Lung (tissue), 12 donors: Measurements from ENCODE around the gene ADAMTSL1. TPM values are rescaled to one million over a fixed set of nuclear protein-coding genes. Genes with fewer than 3 reads are reported as not detected.

ENCODE experiments used
- ATAC-seq: fragments of 200-7000 bp; cut with Tn5 transposase; one replicate; pipeline ENCODE4 v1.9.1; 2020; ENCODE audit warnings: moderate number of reproducible peaks; ENCODE audit not compliant: insufficient read depth, low FRiP score
- DNase-seq, 3 donors: peaks; one replicate each; pipeline ENCODE4 v3.0.0-alpha.2; 2013 to 2017
- H3K27ac ChIP-seq, 2 donors: one replicate each; pipeline ENCODE4 v1.5.1; 2013; ENCODE audit warnings: mild to moderate bottlenecking in 2 of 2, moderate library complexity in 2 of 2, control low read depth in 1 of 2, inconsistent platforms in 1 of 2, low read depth in 1 of 2, low read length in 1 of 2
- H3K27me3 ChIP-seq, 3 donors: one replicate each; pipeline ENCODE4 v1.5.1; 2013; ENCODE audit warnings: low read length in 2 of 3; ENCODE audit not compliant: control insufficient read depth in 3 of 3, insufficient read depth in 3 of 3
- H3K36me3 ChIP-seq, 4 donors: one replicate each; pipeline ENCODE4 v1.5.1; 2013; ENCODE audit warnings: low read length in 4 of 4, mild to moderate bottlenecking in 1 of 4, moderate library complexity in 1 of 4; ENCODE audit not compliant: control insufficient read depth in 4 of 4, insufficient read depth in 4 of 4
- H3K4me1 ChIP-seq, 5 donors: one replicate each; pipeline ENCODE4 v1.5.1; 2013; ENCODE audit warnings: low read length in 5 of 5, mild to moderate bottlenecking in 2 of 5, moderate library complexity in 1 of 5; ENCODE audit not compliant: control insufficient read depth in 5 of 5, insufficient read depth in 5 of 5
- H3K4me3 ChIP-seq: one replicate; pipeline ENCODE4 v1.5.1; 2013; ENCODE audit warnings: mild to moderate bottlenecking, control low read depth, moderate library complexity
- H3K9ac ChIP-seq, 2 donors: one replicate each; pipeline ENCODE4 v1.5.1; 2013; ENCODE audit warnings: low read length in 2 of 2, control low read depth in 1 of 2; ENCODE audit not compliant: insufficient read depth in 1 of 2
- H3K9me3 ChIP-seq, 4 donors: one replicate each; pipeline ENCODE4 v1.5.1; 2013; ENCODE audit warnings: low read length in 3 of 4, mild to moderate bottlenecking in 1 of 4, moderate library complexity in 1 of 4; ENCODE audit not compliant: control insufficient read depth in 4 of 4, insufficient read depth in 3 of 4
- CTCF ChIP-seq: IDR thresholded peaks from 2 replicates; pipeline ENCODE4 v1.5.1; 2012; ENCODE audit warnings: mild to moderate bottlenecking; ENCODE audit errors: control extremely low read depth, extremely low read depth
- WGBS, 2 donors: extraction: QIAGEN DNeasy Blood & Tissue Kit; methylation state at CpG; one replicate each; pipeline ENCODE4 v1.1.7; 2013; 5-methylcytosine and 5-hydroxymethylcytosine counted together
- polyA plus RNA-seq, 2 donors: library from polyadenylated mRNA; stranded (reverse); fragments of 200-250 nt; gene quantifications; one replicate each; pipeline ENCODE4 v1.2.1, GENCODE V29; 2013
- total RNA-seq, 2 donors: library from RNA; depleted of rRNA in 1 of 2; stranded (reverse); fragments of >200 nt in 1 of 2; gene quantifications; one replicate each; pipeline ENCODE4 v1.2.1, GENCODE V29; 2014 to 2021
- donor health status: control.
- donor health status: control.
- donor health status: Bipolar disorder and iron deficiency.
- donor health status: healthy.
- donor health status: DM: yes; HTN: yes; CAD: no.

The ADAMTSL1 gene
- total and polyA plus RNA-seq, 4 donors, result 0.25 to 36.2 (median 1.4) TPM

- H3K27me3 ChIP-seq, result no peaks in the 10 kb centered on the region
- no peak overlapping the region for H3K4me3 ChIP-seq
- H3K9ac ChIP-seq, result no peak overlapping the region
- no peaks in the 10 kb centered on the region for H3K36me3 ChIP-seq
- TF ChIP-seq CTCF, result no peak
- ATAC-seq (no peak), DNase-seq (peak in 2 of 3 donors; percentile 38 to 50)
- H3K9me3 ChIP-seq, result no peaks in the 10 kb centered on the region
- no peak overlapping the region for H3K27ac ChIP-seq
- H3K4me1 ChIP-seq, result peaks cover 0 to 11% (median 0%) of the 10 kb centered on the region in 5 donors
- 59 to 64% methylated on average over 1 of the region's 1 CpG for WGBS, 2 donors
Observed at GRCh38 chr9:18726546-18726945, 252.6 kb downstream of the ADAMTSL1 start.

GRCh38 chr9:18727904-18728303 is 254.0 kb downstream of the ADAMTSL1 start:
- Histone ChIP-seq H3K36me3 (no peaks in the 10 kb centered on the region), H3K9me3 (no peaks in the 10 kb centered on the region), H3K4me3 (no peak overlapping the region), H3K27me3 (no peaks in the 10 kb centered on the region), H3K4me1 (peaks cover 0 to 11% (median 0%) of the 10 kb centered on the region in 5 donors), H3K9ac (no peak overlapping the region), H3K27ac (no peak overlapping the region)
- no peak for TF ChIP-seq CTCF
- WGBS, 2 donors, result 96 to 97% methylated on average over 7 of the region's 7 CpGs
- DNase-seq, result no peak
- ATAC-seq, result no peak

GRCh38 chr9:18728642-18729041 is 254.7 kb downstream of the ADAMTSL1 start:
- TF ChIP-seq CTCF, result no peak
- Histone ChIP-seq H3K27ac (no peak overlapping the region), H3K27me3 (no peaks in the 10 kb centered on the region), H3K4me1 (peaks cover 0 to 11% (median 0%) of the 10 kb centered on the region in 5 donors), H3K4me3 (no peak overlapping the region), H3K36me3 (no peaks in the 10 kb centered on the region), H3K9me3 (no peaks in the 10 kb centered on the region), H3K9ac (no peak overlapping the region)
- DNase-seq, result no peak
- no peak for ATAC-seq
- WGBS, 2 donors, result 87 to 92% methylated on average over 3 of the region's 3 CpGs

GRCh38 chr9:18730241-18730640 is 256.3 kb downstream of the ADAMTSL1 start:
- no peaks in the 10 kb centered on the region for H3K36me3 ChIP-seq
- TF ChIP-seq CTCF, result no peak
- WGBS, 2 donors, result 90 to 93% methylated on average over 3 of the region's 3 CpGs
- ATAC-seq, result no peak
- no peaks in the 10 kb centered on the region for H3K9me3 ChIP-seq
- no peaks in the 10 kb centered on the region for H3K27me3 ChIP-seq
- H3K27ac ChIP-seq, result no peak overlapping the region
- peaks cover 0 to 11% (median 0%) of the 10 kb centered on the region in 5 donors for H3K4me1 ChIP-seq
- no peak overlapping the region for H3K9ac ChIP-seq
- DNase-seq, result no peak
- no peak overlapping the region for H3K4me3 ChIP-seq
